Renal pelvis (tissue), 4 donors: ENCODE measurements around the gene CCDC88B. TPM values are rescaled to one million over a fixed set of nuclear protein-coding genes. Genes with fewer than 3 reads are reported as not detected.

Source experiments
- DNase-seq: peaks from one replicate; pipeline ENCODE4 v3.0.0-alpha.2; 2013
- polyA plus RNA-seq, 3 donors: library from polyadenylated mRNA; unstranded; fragments of 120-200 nt; gene quantifications; one replicate each; pipeline ENCODE4 v1.2.1, GENCODE V29; 2013; ENCODE audit not compliant: insufficient read length in 3 of 3

Gene CCDC88B
- polyA plus RNA-seq, 3 donors = 3.2 to 4.0 (median 3.4) TPM

DNA sequence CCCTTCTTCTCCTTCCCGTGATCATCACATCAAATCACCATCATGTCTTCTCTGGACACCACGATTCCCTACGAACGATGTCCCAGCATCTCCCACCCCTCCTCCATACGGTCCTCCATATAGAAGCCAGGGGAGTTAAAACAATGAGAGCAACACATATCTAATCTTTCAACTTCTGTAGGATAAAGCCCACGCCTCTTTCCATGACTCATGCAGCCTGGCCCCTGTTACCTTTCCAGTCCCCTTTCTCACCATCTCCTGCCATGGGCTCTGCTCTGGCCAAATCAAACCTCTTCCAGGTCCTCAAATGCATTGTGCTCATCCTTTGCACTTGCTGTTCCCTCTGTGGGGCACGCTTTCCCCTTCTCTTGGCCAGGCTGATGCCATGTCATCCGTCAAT is 42.6 kb downstream of the CCDC88B start:
- no peak for DNase-seq

DNA sequence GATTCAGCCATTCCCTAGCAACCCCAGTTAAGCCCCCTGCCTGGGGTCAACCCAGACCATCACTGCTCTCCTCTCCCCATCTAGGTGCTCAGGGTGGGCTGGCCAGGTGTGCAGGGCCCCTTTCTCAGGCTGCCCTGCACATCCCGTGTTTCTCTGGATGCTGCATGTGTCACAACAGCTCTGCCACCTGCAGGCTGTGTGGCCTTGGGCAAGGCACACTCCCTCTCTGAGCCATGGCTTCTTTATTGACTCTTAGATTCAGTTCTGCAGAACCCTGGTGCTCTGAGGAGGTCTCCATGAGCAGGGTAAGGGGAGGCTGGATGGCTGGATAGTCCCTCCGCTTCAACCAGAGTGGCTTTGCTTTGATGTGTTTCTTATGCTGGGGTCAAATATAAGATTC is 43.6 kb downstream of the CCDC88B start:
- DNase-seq = no peak

DNA sequence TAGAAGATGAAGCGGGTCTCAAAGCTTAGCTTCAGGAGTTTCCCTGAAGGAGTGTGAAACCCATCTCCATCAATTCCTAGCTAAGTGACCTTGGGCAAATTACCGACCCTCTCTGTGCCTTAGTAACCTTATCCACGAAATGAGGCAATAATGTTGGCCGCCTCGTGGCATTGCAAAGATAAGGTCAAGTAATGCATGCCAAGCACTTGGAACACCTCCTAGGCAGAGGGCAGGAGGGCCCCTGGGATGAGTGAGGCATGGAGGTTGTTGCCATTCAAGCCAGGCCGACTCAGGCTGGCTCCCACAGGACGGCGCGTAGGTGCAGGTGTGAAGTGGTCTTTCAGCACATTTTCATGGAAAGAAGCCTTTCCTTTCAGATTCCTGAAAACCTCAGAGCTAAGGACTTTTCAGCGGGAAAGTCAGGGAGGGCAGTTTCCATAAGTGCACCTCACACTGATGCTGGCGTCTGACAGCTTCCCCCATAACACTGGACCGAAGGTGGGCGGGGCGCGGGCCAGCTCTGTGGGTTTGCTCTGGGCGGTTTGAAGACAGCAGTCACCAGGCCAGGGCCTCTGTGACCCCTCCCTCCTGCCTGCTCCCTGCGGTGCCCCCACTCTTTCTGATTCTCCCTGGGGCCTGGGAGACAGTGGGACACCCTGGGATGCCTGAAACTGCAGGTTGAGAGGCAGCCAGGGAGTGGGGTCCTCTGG is 44.2 kb downstream of the CCDC88B start:
- no peak for DNase-seq

DNA sequence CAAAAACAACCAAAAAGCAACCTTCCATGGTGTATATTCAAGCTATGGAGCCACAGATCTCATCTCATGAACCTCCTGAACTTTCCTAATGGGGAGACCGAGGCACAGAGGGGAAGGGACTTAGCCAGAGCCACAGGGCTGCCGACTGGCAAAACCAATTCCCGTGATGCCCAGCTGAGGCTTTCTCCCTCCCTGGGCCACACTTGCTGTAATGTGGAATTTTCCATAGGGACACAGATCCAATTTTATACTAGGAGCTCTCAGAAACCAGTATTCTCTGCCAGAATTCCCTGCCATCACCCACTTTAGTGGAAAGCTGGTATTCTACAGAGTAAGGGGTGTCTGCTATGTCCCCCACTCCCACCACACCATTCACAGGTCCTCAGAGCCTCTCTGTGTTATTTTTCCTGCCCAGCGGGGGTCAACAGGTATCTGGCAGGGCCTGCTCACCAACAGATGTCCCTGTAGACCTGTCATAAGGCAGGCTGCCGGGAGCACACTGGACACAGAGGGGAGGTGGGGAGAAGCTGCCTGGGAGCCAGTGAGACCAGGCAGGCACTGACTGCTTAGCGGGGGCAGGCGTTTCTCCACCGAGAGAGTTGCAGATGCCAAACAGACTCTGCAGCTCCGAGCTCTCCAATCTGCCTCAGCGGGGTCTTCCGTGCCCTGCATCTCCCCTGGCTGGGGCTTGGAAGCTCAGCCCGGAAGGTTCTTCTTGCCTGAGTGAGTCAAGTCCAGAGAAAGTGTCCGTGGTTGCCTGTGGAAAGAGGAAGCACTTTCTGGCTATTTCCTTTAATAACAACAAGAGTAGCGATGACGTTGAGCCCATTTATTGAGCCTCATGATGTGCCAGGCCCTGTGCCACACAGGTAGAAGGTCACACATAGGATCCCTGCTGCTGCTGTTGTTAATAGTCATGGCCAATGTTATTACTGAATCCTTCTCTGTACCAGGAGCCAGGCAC is 45.3 kb downstream of the CCDC88B start:
- DNase-seq = no peak

DNA sequence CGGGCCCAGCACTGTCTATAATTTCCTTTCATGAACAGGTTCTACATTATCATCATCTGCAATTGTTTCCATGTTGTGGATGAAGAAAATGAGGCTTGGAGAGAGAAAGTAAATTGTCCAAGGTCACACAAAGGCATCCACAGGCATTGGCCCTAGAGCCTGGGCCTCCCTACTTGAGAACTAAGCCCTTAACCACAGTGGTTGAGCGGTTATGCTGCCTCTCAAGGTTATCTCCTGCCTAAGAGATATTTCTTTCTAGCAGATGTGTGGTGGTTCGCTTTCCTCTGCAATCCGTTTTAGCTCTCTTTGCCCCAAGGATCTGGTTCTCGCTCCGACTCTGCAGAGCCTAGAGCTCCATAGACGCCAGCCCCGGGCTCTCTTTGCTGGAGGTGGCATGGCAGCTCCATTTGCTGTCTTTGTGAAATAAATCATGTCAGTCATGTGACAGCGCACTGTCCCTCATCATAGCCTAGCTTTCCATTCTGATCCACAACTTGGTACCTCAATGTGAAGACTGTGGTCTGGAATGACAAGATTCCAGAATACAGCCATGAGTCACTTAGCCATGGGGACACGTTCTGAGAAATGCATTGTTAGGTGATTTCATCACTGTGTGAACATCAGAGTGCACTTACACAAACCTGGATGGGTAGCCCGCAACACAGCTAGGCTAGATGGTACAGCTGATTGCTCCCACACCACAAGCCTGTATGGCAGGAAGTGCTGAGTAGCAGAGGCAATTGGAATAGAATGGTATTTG is 46.1 kb downstream of the CCDC88B start:
- no peak for DNase-seq

DNA sequence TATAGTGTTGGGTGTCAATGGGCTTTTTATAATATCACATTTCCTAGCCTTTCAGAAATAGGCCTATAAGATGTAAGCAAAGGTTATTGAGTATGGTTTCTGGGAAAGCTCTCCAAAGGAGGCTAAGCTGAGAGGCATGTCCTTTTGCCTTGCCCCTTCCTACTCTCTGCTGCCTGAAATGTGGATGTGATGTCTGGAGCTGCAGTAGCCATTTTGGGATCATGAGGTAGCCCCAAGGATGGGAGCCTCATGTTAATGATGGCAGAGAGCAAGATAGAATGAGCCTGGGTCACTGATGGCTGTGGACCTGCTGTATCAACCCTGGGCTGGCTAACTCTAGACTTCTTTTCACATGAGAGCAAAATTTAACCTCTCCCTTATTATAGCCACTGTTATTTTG is 47.9 kb downstream of the CCDC88B start:
- no peak for DNase-seq

DNA sequence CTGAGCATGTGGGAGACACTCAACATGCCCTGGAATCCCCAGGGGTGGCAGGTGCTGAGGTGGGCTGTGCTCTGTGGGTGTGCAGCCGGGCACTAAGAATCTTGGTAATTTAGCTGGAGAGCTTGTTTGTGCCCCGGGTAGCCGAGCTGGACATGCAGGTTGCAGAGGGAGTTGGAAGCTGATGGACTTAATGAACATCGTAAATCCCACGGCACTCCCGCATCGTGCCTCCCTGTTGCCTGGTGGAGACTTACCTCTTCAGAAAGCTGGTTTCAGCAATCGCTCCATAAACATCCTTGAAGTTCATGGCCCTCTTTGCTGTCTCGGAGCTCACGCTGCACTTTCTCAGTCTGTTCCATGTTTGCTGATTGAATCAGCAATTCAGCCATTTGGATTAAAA is 48.9 kb downstream of the CCDC88B start:
- DNase-seq = no peak

DNA sequence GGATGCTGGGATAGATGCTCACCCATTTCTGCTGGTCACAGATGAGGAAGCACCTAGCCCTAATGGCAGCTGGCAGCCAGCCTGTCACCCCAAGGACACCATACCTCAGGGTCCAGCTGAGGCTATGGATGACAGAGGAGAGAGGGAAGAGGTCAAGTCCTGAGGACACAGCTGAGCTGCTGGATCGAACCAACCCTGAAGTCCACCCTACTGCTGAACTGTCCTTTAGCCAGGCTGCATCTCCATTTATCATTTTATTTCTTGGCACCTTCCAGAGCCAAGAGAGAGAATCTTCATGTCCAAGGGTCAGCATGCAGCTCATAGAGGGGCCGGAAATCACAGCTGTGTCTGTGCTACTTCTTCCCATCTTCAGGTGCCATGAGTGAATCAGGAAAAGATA is 49.8 kb downstream of the CCDC88B start:
- no peak for DNase-seq

DNA sequence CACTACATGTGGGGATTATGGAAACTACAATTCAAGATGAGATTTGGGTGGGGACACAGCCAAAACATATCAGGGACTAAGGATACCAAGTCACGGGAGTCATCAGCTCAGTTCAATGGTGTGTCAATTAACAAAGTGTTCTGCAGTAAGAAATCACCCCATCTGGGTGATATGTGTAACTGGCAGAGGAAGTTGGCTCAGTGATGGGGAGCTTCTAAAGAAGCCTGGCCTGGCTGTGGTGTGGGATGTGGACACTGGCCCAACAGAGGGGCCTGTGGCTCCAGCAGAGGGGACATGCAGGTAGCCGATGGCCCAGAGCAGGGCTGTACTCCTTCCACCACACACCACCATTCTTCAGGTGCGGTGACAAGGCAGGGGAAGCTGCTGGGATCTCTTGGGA is 50.6 kb downstream of the CCDC88B start:
- DNase-seq = no peak

DNA sequence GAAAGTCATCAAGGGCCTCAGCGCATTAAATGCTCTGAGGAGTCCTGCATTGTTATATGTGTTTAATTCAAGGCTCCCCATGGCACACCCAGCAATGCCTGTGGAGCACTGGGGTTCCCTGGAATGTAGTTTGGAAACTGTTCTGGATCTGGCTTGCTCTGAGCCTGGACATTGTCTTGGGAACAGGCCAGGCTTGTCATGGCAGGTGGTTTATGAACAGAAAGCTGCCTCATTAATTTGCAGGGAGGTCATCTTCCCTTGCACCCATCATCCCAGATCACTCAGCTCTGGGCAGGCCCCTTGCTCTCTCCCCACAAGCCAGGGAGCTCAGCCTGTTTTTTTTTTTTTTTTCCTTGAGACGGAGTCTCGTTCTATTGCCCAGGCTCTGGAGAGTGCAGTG is 51.8 kb downstream of the CCDC88B start:
- no peak for DNase-seq

DNA sequence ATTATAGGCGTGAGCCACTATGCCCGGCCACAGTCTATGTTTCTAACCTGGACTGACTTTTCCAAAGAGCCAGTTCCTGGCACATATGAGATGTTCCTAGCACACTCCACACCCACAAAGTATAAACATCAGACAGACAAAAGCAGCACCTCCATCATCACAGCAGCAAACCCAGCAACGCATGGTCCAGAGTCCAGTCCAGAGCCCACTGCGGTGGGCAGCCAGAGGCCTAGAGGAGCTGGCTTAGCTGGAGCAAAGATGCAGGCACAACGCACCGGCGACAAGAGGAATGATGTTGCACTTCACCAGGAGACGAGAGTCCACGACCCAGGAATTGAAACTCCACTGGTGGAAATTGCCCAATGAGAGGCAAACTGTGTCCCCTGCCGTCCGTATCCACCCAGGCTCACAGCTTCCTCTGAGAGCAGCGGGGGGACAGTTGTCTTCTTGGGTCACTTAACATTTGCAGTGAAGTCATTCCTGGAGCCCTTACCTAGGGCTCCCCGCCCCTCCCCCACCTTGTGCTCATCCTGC is 55.6 kb downstream of the CCDC88B start:
- DNase-seq = no peak

DNA sequence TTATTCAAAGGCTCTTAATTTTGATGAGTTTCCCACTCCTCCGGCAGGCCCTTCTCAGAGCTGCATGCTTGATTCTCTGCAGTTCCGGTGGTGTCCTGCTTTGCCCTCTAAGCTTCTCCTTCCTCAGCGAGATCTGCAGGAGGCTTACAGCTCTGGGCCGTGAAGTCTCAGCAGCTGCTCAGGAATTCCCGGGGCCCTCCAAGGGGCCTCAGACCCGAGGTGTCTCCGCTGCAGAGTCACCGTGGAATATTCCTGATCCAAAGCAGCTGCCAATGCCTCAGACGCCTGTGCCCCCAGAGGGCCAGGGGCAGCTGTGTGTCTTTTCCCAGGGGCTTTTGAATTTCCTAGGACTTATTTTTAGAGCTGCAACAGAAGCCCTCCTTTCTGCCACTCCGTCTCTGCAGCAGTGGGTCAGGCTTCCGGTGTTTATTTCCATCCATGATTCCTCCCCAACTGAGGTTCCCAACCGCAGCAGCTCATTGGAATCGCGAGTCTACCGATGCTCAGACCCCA is 56.1 kb downstream of the CCDC88B start:
- DNase-seq = peak; percentile 54

DNA sequence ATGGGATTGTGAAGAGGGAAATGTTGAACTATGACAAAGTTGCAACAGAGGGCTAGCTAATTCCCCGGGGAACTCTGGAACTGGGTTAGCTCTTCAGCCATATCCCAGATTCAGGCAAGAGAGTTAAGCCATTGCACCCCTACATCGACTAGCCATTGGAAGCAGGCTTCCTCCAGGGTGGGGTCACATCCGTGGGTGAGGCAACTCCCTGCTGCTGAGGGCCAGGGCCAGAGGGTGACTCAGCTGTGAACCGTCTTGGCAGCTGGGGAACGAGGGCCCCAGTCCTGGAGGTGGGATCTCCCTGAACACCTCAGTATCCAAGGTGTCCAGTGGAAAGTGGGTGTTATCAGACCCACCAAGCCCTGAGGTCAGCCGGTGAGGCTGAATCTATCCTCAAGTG is 60.1 kb downstream of the CCDC88B start:
- no peak for DNase-seq

DNA sequence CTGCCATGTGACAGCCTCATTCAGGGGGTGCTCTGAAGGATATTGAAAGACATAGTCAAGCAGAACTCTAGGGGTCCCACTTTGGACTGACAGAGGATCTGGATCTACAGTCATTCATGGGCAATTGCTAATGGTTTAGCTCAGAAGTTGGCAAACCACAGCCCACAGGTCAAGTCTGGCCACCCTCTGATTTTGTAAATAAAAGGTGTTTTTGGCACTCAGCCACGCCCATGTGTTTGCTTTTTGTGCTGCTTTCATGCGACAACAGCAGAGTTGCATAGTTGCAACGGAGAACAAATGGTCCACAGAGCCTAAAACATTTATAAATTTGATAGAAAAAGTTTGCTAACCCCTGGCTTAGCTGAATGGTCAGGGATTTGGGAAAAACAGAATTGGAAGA is 60.7 kb downstream of the CCDC88B start:
- DNase-seq = no peak

DNA sequence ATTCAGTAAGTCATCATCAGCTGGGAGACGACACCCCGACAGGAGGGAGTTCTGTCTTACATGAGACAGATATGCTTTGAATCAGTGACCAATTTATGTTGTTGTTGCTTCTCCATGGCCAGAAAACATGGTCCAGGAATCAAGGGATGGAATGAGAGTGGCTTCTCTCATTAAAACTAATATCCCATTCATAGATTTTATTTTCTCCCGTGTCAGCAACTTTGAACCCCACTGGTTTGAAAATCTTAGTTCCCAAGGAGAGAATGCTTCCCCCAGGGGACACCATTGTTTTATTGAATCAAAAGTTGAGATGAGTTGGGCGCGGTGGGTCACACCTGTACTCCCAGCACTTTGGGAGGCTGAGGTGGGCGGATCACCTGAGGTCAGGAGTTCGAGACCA is 61.8 kb downstream of the CCDC88B start:
- DNase-seq = no peak

DNA sequence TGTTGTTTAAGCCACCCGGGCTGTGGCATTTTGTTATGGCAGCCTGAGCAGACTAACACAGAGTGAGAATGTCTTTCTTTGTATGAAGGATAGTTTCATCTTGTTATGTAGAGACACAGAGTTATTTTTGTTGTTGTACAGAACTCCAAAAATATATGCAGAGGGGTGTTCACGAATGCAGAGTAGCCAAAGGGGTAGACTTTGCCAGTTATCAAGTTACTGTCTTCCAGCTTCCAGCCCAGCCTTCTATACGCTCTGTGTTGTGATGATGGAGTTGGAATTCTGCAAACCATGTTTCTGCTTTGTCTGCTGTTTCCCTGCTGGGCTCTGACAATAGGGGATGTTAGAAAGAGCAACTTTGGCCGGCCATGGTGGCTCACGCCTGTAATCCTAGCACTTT is 63.1 kb downstream of the CCDC88B start:
- no peak for DNase-seq

DNA sequence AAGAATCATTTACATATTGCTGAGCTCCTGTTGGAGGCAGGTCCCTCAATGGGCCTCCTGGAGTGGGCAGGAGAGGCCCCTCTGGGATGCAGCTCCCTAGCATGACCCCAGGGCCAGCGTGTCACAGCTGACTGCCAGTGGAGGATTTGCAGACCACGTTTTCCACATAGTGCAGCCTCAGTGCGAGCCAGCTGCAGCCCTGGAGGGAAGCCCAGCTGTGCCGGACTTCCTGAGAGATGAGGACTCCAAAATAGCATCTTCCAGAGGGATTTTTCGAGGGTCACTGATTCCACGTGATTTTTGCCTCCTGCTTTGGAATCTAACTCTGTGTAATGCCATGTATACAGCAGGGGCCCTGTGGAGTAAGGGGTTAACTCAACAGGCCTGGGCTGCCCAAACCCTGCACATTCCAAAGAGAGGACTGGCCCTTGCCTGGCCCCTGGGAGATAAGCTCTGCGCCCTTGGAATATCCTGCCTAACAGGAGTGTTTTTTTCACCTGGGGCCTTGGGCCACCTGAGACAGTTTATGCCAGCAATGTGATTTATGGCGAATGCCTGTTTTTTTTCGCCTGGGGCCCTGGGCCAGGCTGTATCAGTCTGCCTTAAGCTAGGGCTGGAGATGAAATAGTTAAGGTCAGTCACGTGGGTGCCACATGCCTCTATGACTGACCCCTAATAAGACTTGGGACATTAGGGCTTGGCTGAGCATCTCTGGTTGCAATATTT is 66.4 kb downstream of the CCDC88B start:
- peak; percentile 61 for DNase-seq
